HG02943 (cell line): Measurements from ENCODE around the gene SNAP47.

Source experiments
- ATAC-seq: cut with Tn5 transposase; IDR thresholded peaks from one replicate; pipeline ENCODE4 v1.9.1; 2021; ENCODE audit warnings: mild to moderate bottlenecking, low read depth, moderate library complexity; ENCODE audit not compliant: unreplicated experiment

SNAP47 gene

GRCh38 chr1:227748496-227749182 lies 13.4 kb downstream of the SNAP47 start:
- no peak for ATAC-seq

- no peak for ATAC-seq
Observed at GRCh38 chr1:227749225-227749624, 14.0 kb downstream of the SNAP47 start.

- ATAC-seq, result no peak
Observed at GRCh38 chr1:227749916-227750710, 14.9 kb downstream of the SNAP47 start.

- no peak for ATAC-seq
Observed at GRCh38 chr1:227753999-227754711, 18.9 kb downstream of the SNAP47 start.

- ATAC-seq, result no peak
Observed at GRCh38 chr1:227754958-227755357, 19.7 kb downstream of the SNAP47 start.

- ATAC-seq, result no peak
Observed at GRCh38 chr1:227756172-227756959, 21.1 kb downstream of the SNAP47 start.

GRCh38 chr1:227757781-227758180 lies 22.5 kb downstream of the SNAP47 start:
- ATAC-seq, result no peak

GRCh38 chr1:227758366-227758765 lies 23.1 kb downstream of the SNAP47 start:
- no peak for ATAC-seq

GRCh38 chr1:227759341-227760300 lies 24.4 kb downstream of the SNAP47 start:
- ATAC-seq, result no peak

- ATAC-seq, result no peak
Observed at GRCh38 chr1:227760377-227760776, 25.1 kb downstream of the SNAP47 start.

GRCh38 chr1:227761621-227762230 lies 26.5 kb downstream of the SNAP47 start:
- ATAC-seq, result no peak

GRCh38 chr1:227762231-227762911 lies 27.1 kb downstream of the SNAP47 start:
- ATAC-seq, result peak; percentile 73

GRCh38 chr1:227763246-227764018 lies 28.2 kb downstream of the SNAP47 start:
- no peak for ATAC-seq

- no peak for ATAC-seq
Observed at GRCh38 chr1:227764019-227764391, 28.8 kb downstream of the SNAP47 start.

GRCh38 chr1:227765261-227766014 lies 30.2 kb downstream of the SNAP47 start:
- no peak for ATAC-seq

- ATAC-seq, result no peak
Observed at GRCh38 chr1:227766015-227766634, 30.9 kb downstream of the SNAP47 start.
